ENCODE measurements around the gene KIF3B.
"Not testable (repeated sequence)": the region's sequence is repeated elsewhere in the genome, so short reads cannot be mapped to it uniquely, and the experiment has no call there.

Gene KIF3B

GRCh38 chr20:32277361-32278198 lies at the start of gene KIF3B:
Gene KIF3B (plus strand): TSS chr20:32277651. CDS start chr20:32309778, 32,127 bp downstream.
- DNase-seq = peak; percentile 95

GRCh38 chr20:32227744-32228688 lies 49.4 kb upstream of the KIF3B start:
- DNase-seq = no peak

- no peak for DNase-seq
These were observed 48.2 kb upstream of the KIF3B start for GRCh38 chr20:32229251-32229747.

GRCh38 chr20:32230707-32231106 lies 46.7 kb upstream of the KIF3B start:
- DNase-seq = no peak

- no peak for DNase-seq
These were observed 46.2 kb upstream of the KIF3B start for GRCh38 chr20:32231245-32231644.

GRCh38 chr20:32231847-32232246 lies 45.6 kb upstream of the KIF3B start:
- no peak for DNase-seq

DNA sequence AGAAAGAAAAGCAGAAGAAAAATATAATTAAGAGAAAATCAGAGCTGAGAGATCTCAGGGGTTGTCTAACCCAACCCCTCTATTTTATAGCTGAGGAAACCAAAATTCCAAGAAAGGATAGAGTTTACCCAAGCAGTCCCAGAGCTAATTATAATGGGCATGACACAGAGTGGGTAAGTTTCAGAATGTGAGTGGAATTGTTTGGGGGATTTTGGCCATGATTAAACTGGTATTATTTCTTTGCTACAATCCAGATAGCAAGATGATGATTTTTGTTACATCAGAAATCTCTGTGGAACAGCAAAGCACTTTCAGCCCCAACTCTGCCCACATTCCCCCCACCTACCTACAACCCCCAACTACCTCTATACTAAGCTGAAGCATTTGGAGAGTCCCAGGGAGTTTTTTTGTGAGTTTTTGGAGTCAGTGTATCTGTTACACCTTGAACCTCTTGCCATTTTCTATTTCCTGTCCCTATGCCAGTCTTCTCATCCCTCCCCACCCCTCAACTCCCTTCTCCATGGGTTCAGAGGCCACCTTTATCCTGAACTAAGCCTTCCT lies 45.0 kb upstream of the KIF3B start:
- DNase-seq = no peak

DNA sequence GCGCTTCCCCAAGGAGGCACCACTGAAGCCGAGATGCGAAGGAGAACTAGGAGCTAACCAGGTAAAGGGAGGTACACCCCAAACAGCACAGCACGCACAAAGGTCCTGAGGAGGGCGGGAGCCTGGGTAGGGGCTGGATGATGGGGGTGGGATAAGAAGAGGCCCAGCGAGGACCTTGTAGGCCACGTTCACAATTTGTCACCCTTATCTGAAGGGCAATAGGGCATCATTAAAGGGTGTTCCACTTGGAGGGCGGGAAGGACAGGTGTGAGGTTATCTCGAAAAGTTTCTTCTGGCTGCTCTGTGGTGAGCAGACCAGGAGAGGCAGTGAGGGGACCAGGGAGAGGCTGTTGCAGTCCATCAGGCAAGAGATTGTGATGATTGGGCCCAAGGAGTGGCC lies 44.2 kb upstream of the KIF3B start:
- DNase-seq = no peak

- no peak for DNase-seq
These were observed 43.2 kb upstream of the KIF3B start for GRCh38 chr20:32234135-32234808.

GRCh38 chr20:32235331-32236047 lies 42.0 kb upstream of the KIF3B start:
- DNase-seq = no peak

DNA sequence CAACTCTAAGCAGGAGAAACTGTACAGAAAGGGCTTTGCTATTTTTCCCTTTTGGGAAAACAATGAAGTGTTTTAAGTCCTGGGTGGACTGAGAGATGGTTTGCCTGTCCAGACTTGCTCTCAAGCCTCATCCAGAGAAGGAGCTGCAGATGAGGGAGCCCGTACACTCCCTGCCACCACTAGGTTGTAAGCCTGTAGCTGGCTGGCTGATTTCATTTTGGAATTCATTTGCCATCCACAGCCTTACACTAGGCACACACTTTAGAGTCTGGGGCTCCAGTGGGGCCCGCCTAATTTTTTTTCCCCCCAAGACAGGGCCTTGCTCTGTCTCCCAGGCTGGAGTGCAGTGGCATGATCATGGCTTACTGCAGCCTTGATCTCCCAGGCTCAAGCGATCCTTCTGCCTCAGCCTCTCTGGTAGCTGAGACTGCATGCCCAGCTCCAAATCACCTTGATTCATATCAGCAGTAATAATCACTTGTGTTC lies 41.4 kb upstream of the KIF3B start:
- no peak for DNase-seq

DNA sequence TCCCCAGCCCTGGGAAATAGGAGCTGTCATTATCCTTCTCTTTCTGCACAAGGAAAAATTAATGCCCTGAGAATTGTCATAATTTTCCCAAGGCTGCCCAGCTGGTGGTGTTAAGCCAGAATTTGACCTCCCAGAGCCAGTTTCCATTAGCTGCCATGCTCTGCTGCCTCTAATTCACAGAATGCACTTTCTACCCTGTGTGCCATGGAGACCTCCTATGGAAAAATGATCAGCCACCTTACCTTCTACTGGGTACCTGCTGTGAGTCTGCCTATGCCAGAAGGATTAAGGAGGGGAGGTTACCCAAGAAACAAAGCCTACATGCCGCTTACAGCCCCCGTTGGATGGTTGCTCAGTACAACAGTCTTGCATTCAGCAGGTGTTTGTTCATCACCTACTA lies 40.6 kb upstream of the KIF3B start:
- no peak for DNase-seq

DNA sequence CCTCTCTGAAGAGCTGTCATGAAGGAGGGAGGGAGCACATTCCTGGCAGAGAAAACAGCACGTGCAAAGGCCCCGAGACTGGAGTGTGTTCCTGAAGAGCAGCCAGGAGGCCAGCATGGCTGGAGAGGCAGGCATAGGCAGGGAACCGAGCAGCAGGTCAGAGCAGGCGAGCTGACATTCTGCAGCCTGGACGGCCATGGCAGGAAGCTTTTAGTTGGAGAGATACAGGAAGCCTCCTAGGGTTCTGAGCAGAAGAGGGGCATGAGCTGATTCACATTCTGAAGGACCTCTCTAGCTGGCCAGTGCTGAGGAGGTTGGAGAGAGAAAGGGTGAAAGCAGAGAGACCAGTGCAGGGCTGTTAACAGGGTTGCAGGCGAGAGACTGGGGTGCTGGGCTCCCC lies 40.0 kb upstream of the KIF3B start:
- DNase-seq = no peak

- no peak for DNase-seq
These were observed 38.7 kb upstream of the KIF3B start for GRCh38 chr20:32238483-32239425.

GRCh38 chr20:32240205-32240604 lies 37.2 kb upstream of the KIF3B start:
- peak; percentile 39 for DNase-seq

DNA sequence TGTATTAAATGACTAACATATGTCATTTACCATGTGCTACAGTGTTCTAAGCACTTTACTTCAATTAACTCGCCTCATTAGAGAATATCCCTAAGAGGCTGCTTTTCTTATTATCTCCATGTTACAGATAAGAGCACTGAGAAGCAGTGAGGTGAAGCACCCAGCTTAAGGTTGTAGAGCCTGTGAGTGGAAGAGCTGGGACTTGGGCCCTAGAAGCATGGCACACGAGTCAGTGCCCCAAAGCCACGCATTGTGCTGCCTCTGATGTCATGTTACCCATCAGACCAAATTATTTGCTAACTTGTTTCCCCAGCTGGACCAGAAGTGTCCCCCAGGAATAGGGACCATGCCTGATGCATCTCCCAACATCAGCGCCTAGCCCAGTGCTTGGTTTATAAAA lies 35.6 kb upstream of the KIF3B start:
- DNase-seq = peak; percentile 68

DNA sequence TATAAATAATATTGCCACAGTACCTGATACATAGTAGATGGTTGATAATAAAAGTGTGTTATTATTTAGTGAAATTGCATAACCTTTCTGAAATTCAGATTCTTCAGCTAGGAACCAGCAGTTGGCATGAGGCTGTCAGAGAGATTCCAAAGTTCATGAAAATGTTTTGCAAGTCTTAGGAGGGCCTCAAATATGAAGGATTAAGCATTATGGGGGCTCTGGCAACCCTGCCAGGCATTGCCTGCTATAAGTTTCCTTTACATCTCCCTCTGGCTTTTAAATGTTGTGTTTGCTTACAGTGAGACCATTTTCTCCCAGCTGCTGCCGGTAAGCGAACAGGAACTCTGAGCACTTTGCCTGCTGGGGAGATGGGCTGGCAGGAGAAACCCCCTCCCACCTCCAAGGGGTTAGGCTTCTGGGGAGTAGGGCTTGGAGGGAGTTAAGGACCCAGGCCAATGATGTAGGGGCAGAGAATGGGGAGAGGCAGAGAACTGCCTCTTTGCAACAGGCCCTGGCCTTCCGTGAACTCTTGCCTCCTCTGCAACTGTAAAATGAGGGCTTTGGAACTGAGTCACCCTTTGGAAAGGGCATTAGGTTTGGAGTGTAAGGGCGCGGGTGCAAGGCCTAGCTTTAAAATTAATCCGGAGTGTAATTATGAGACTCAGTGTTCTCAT lies 33.2 kb upstream of the KIF3B start:
- DNase-seq = no peak

GRCh38 chr20:32244959-32245358 lies 32.5 kb upstream of the KIF3B start:
- peak; percentile 23 for DNase-seq

DNA sequence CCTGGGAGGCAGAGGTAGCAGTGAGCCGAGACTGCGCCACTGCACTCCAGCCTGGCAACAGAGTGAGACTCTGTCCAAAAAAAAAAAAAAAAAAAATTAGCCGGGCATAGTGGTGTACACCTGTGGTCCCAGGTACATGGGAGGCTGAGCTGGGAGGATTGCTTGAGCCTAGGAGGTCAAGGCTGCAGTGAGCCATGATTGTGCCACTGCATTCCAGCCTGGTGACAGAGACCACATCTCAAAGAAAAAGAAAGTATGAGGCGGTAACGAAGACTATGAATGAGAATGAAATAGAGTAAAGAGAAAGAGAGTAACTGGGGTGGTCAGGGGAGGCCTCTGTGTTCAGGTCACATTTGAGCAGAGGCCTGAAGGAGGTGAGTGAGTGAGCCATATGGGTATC lies 31.2 kb upstream of the KIF3B start:
- not testable (repeated sequence) for DNase-seq

DNA sequence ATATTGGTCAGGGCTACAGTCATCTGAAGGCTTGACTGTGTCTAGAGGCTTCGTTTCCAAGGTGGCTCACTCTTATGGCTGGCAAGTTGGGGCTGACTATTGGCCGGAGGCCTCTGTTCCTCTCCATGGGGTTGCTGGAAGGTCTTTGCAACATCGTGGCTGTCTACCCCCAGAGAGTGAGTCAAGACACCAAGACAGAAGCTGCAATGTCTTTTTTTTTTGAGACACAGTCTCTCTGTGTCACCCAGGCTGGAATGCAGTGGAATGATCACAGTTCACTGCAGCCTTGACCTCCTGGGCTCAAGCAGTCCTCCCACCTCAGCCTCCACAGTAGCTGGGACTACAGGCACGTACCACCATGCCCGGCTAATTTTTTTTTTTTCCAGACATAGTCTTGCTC lies 29.4 kb upstream of the KIF3B start:
- DNase-seq = no peak

All from NCI-H2171 treated with DMSO at 0.1 percent for 48 hours (cell line).